IMR-90 (cell line): Measurements from ENCODE around the gene PTK7. TPM values are rescaled to one million over a fixed set of nuclear protein-coding genes. Genes with fewer than 3 reads are reported as not detected.

Source experiments
- ATAC-seq: fragments of 200-7000 bp; cut with Tn5 transposase; 2 replicates; pipeline ENCODE4 v1.9.1; 2020; ENCODE audit warnings: low read depth, mild to moderate bottlenecking, moderate library complexity
- BruUV-seq: library from RNA; stranded (reverse); fragments of 400-500 nt; replicated peaks from 2 replicates; lab custom pipeline; 2021; lab: Mats Ljungman, UMichigan
- CTCF ChIA-PET: fragments of 300-600 bp; formaldehyde crosslinking; extraction: SDS; loops from one replicate; lab custom pipeline; 2021; ENCODE audit warnings: antibody characterized with exemption; lab: Yijun Ruan, JAX
- POLR2A ChIA-PET: fragments of 300-600 bp; sonication (Branson Sonifier 250); formaldehyde crosslinking; loops from one replicate; lab custom pipeline; 2022; ENCODE audit warnings: antibody characterized with exemption; ENCODE audit not compliant: unreplicated experiment; lab: Charles Lee
- DNase-seq: peaks from one replicate; pipeline ENCODE4 v3.0.0; 2013
- H2AFZ ChIP-seq: replicated peaks from 2 replicates; pipeline ENCODE3; 2013; ENCODE audit warnings: low read length, mild to moderate bottlenecking; ENCODE audit not compliant: poor library complexity
- H2AK5ac ChIP-seq: 2 replicates; pipeline ENCODE4 v1.6.1; 2013; ENCODE audit warnings: low read depth, low read length, inconsistent platforms
- H2AK9ac ChIP-seq: replicated peaks from 2 replicates; pipeline ENCODE3; 2013; ENCODE audit warnings: mild to moderate bottlenecking, low read depth, low read length, moderate library complexity; ENCODE audit not compliant: poor library complexity
- H2BK120ac ChIP-seq: 2 replicates; pipeline ENCODE4 v1.6.1; 2013; ENCODE audit warnings: low read depth, low read length, inconsistent platforms
- H2BK15ac ChIP-seq: 3 replicates; pipeline ENCODE4 v1.6.1; 2013; ENCODE audit warnings: low read depth, low read length, inconsistent platforms
- H2BK20ac ChIP-seq: 2 replicates; pipeline ENCODE4 v1.6.1; 2013; ENCODE audit warnings: low read depth, mild to moderate bottlenecking, inconsistent platforms, low read length, moderate library complexity
- H2BK5ac ChIP-seq: 2 replicates; pipeline ENCODE4 v1.6.1; 2013; ENCODE audit warnings: mild to moderate bottlenecking, low read depth, low read length, inconsistent platforms; ENCODE audit not compliant: poor library complexity, severe bottlenecking
- H3K14ac ChIP-seq: replicated peaks from 2 replicates; pipeline ENCODE4 v1.6.1; 2013; ENCODE audit warnings: low read depth, low read length, inconsistent platforms
- H3K18ac ChIP-seq: 2 replicates; pipeline ENCODE4 v1.6.1; 2013; ENCODE audit warnings: low read depth, low read length, control low read depth
- H3K23ac ChIP-seq: 2 replicates; pipeline ENCODE4 v1.6.1; 2013; ENCODE audit warnings: low read depth, low read length, inconsistent platforms
- H3K27ac ChIP-seq: 2 replicates; pipeline ENCODE4 v1.5.1; 2013; ENCODE audit warnings: mild to moderate bottlenecking, control low read depth, low read length; ENCODE audit not compliant: insufficient read depth
- H3K27me3 ChIP-seq: 2 replicates; pipeline ENCODE4 v1.6.1; 2013; ENCODE audit warnings: low read length; ENCODE audit not compliant: control insufficient read depth, insufficient read depth
- H3K36me3 ChIP-seq: 2 replicates; pipeline ENCODE4 v1.6.1; 2013; ENCODE audit warnings: low read length, mixed read lengths; ENCODE audit not compliant: control insufficient read depth, insufficient read depth
- H3K4ac ChIP-seq: 2 replicates; pipeline ENCODE4 v1.6.1; 2013; ENCODE audit warnings: low read depth, low read length, inconsistent platforms
- H3K4me1 ChIP-seq: 2 replicates; pipeline ENCODE4 v1.6.1; 2013; ENCODE audit warnings: low read length, mixed read lengths; ENCODE audit not compliant: control insufficient read depth, insufficient read depth
- H3K4me2 ChIP-seq: 2 replicates; pipeline ENCODE4 v1.6.1; 2013; ENCODE audit warnings: low read depth, mild to moderate bottlenecking, control low read depth, low read length, moderate library complexity
- H3K4me3 ChIP-seq: 2 replicates; pipeline ENCODE4 v1.5.1; 2013; ENCODE audit warnings: low read depth, mild to moderate bottlenecking, control low read depth, low read length, moderate library complexity; ENCODE audit not compliant: insufficient read depth
- H3K56ac ChIP-seq: 2 replicates; pipeline ENCODE4 v1.6.1; 2013; ENCODE audit warnings: low read length, inconsistent platforms; ENCODE audit not compliant: insufficient read depth; ENCODE audit errors: extremely low read depth
- H3K79me1 ChIP-seq, 2 experiments: 2 replicates each; pipeline ENCODE4 v1.6.1; 2013; ENCODE audit warnings: low read length in 2 of 2, inconsistent platforms in 1 of 2, low read depth in 1 of 2
- H3K9ac ChIP-seq: 2 replicates; pipeline ENCODE4 v1.6.1; 2013; ENCODE audit warnings: low read depth, low read length, control low read depth
- H3K9me1 ChIP-seq: 2 replicates; pipeline ENCODE4 v1.6.1; 2013; ENCODE audit warnings: low read length, inconsistent platforms; ENCODE audit not compliant: insufficient read depth
- H3K9me3 ChIP-seq: 2 replicates; pipeline ENCODE4 v1.6.1; 2013; ENCODE audit warnings: low read length; ENCODE audit not compliant: control insufficient read depth, insufficient read depth
- H4K20me1 ChIP-seq: 2 replicates; pipeline ENCODE4 v1.6.1; 2013; ENCODE audit warnings: low read length, inconsistent platforms; ENCODE audit not compliant: insufficient read depth
- H4K5ac ChIP-seq: 2 replicates; pipeline ENCODE4 v1.6.1; 2013; ENCODE audit warnings: mild to moderate bottlenecking, low read depth, low read length, control low read depth
- H4K8ac ChIP-seq, 2 experiments: 2 replicates each; pipeline ENCODE4 v1.6.1; 2013; ENCODE audit warnings: low read depth in 2 of 2, low read length in 2 of 2, control low read depth in 1 of 2, inconsistent platforms in 1 of 2
- H4K91ac ChIP-seq: 2 replicates; pipeline ENCODE4 v1.6.1; 2013; ENCODE audit warnings: low read depth, low read length, inconsistent platforms; ENCODE audit not compliant: insufficient read depth
- BHLHE40 ChIP-seq: fragments of 150-350 bp; IDR thresholded peaks from 2 replicates; pipeline ENCODE4 v1.6.1; 2016; ENCODE audit warnings: mild to moderate bottlenecking, low read depth, low read length
- CHD1 ChIP-seq: IDR thresholded peaks from 2 replicates; pipeline ENCODE4 v1.6.1; 2012; ENCODE audit warnings: low read depth, low read length, improper control_type of control experiment
- FOS ChIP-seq: fragments of 150-350 bp; IDR thresholded peaks from 2 replicates; pipeline ENCODE4 v1.6.1; 2016; ENCODE audit warnings: low read depth, low read length
- MXI1 ChIP-seq: IDR thresholded peaks from 2 replicates; pipeline ENCODE4 v1.6.1; 2012; ENCODE audit warnings: low read depth, mild to moderate bottlenecking, low read length, moderate library complexity, borderline replicate concordance
- NFE2L2 ChIP-seq: fragments of 150-350 bp; IDR thresholded peaks from 2 replicates; pipeline ENCODE4 v1.6.1; 2016; ENCODE audit warnings: low read depth, mild to moderate bottlenecking, low read length
- RCOR1 ChIP-seq: IDR thresholded peaks from 2 replicates; pipeline ENCODE4 v1.6.1; 2012; ENCODE audit warnings: mild to moderate bottlenecking, low read length, improper control_type of control experiment; ENCODE audit not compliant: insufficient replicate concordance
- RFX5 ChIP-seq: IDR thresholded peaks from 2 replicates; pipeline ENCODE4 v1.8.0; 2012; ENCODE audit warnings: low read depth, mild to moderate bottlenecking, low read length, moderate library complexity
- SMC3 ChIP-seq: fragments of 150-350 bp; IDR thresholded peaks from 2 replicates; pipeline ENCODE4 v1.6.1; 2016; ENCODE audit warnings: low read depth, mild to moderate bottlenecking, antibody characterized with exemption, low read length, moderate library complexity
- WGBS, 2 experiments: methylation state at CpG; one replicate each; pipeline versions ENCODE4 v1.1.5 to v1.1.7; 2013; ENCODE audit warnings: missing lambda C conversion rate in 2 of 2; ENCODE audit not compliant: insufficient read length in 1 of 2; ENCODE audit errors: extremely low coverage in 2 of 2; 5-methylcytosine and 5-hydroxymethylcytosine counted together
- dilution Hi-C: fragments of 300-500 bp; cut with HindIII; formaldehyde crosslinking; loops from one replicate; pipeline ENCODE4 v1.14.3; 2018; ENCODE audit warnings: low sequenced_read_pairs; ENCODE audit not compliant: unreplicated experiment
- in situ Hi-C: fragments of 300-500 bp; cut with MboI; formaldehyde crosslinking; loops from 3 replicates; pipeline ENCODE4 v1.14.3; 2019; ENCODE audit warnings: low sequenced_read_pairs, inconsistent platforms, mixed read lengths
- intact Hi-C: fragments of 100-400 bp; cut with micrococcal nuclease; formaldehyde crosslinking; loops from 2 replicates; pipeline ENCODE4 v1.10.0; 2022
- polyA plus RNA-seq, 3 experiments: library from polyadenylated mRNA; depleted of rRNA; stranded (reverse); fragments of >200 nt; gene quantifications; 2 replicates each; pipeline ENCODE4 v1.2.3, GENCODE V29; 2012; ENCODE audit warnings: low replicate concordance in 1 of 3
- total RNA-seq: library from RNA; depleted of rRNA; stranded (reverse); fragments of >200 nt; gene quantifications from 2 replicates; pipeline ENCODE4 v1.2.3, GENCODE V29; 2012

The PTK7 gene
- total and polyA plus RNA-seq, 2 of the 4 experiments (the other 2 are of a cell fraction): 47.1 to 142 TPM

- Histone ChIP-seq H2BK15ac (no peak overlapping the region), H4K20me1 (peaks cover 8% of the 10 kb centered on the region; the same call in 1 of the 2 replicates), H3K9me3 (no peaks in the 10 kb centered on the region), H3K4me3 (no peak overlapping the region), H4K5ac (no peak overlapping the region), H3K23ac (no peak overlapping the region), H3K27ac (no peak overlapping the region), H3K9ac (no peak overlapping the region), H2BK20ac (no peak overlapping the region), H3K4me1 (no peaks in the 10 kb centered on the region), H4K8ac (no peak overlapping the region), H2BK120ac (no peak overlapping the region), H3K27me3 (no peaks in the 10 kb centered on the region), H3K14ac (no peak overlapping the region), H2BK5ac (no peak overlapping the region), H2AK9ac (no peak overlapping the region), H3K4me2 (no peak overlapping the region), H3K79me1 (peaks cover 7 to 12% of the 10 kb centered on the region in 2 experiments; a peak in 2 of 4 replicates), H2AK5ac (no peak overlapping the region), H3K56ac (no peak overlapping the region), H4K91ac (no peak overlapping the region), H3K18ac (no peak overlapping the region), H3K4ac (no peak overlapping the region), H3K9me1 (no peaks in the 10 kb centered on the region), H3K36me3 (peaks cover 59% of the 10 kb centered on the region), H2AFZ (no peak overlapping the region)
- no TSS peak for BruUV-seq
- DNase-seq (no peak), ATAC-seq (no peak)
- no CpG with 5 or more reads among the region's 2 CpGs for WGBS, 2 experiments
- ChIA-PET POLR2A (no interaction called here), CTCF (no interaction called here)
- intact Hi-C loops: no loop called here
- in situ Hi-C loops: no loop called here
- dilution Hi-C loops: no loop called here
- no peak for TF ChIP-seq CHD1
- no peak for TF ChIP-seq SMC3
- TF ChIP-seq FOS: no peak
- no peak for TF ChIP-seq MXI1
- no peak for TF ChIP-seq NFE2L2
- TF ChIP-seq RFX5: no peak
- TF ChIP-seq BHLHE40: no peak
- no peak for TF ChIP-seq RCOR1
Measured at GRCh38 chr6:43033496-43034189, 42.5 kb upstream of the PTK7 start.
